SK-N-DZ (cell line): ENCODE data around the gene FAM83E.
A peak's percentile ranks its signal among the peaks of the same experiment; 100 is the strongest.

Experiments used
- DNase-seq: peaks from one replicate; pipeline ENCODE4 v3.0.0-alpha.2; 2015; ENCODE audit warnings: low spot score

FAM83E gene

DNA sequence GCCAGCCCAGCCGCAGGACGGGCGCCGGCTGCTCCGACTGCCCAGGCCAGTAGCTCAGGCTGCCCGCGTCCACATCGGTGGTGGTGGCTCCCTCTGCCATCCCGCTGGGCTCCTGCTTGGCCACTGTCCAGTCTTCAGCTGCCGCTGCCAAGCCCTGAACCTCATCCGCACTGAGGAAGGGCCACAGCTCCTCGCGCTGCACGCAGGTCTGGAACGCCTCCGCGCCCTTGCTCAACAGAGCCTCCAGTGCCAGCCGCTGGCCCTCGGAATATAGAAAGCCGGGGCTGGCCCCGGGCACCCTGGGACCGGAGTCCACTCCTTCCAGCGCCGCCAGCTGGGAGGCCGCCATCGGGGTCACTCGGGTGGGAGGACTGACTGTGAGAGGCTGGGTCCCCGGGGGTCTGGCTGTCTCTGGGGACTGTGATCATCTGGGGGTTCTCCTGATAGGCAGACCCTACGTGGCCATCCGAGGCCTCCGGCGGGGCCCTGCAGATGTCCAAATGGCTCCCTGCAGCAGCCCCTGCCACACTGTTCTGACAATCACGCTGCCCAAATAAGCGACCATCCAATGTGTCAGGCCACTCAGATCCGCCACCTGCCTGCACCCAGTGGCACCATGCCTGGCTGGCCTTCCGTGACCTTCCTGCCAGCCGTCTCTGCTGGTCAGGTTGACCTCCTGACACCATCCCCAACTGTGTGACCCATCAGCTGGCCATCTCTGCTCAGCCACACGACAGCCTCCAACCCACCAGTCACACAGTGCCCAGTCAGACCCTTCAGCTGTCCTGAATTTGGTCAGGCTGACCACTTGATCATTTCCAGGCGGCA, 1.6 kb downstream of the FAM83E start:
- no peak for DNase-seq

DNA sequence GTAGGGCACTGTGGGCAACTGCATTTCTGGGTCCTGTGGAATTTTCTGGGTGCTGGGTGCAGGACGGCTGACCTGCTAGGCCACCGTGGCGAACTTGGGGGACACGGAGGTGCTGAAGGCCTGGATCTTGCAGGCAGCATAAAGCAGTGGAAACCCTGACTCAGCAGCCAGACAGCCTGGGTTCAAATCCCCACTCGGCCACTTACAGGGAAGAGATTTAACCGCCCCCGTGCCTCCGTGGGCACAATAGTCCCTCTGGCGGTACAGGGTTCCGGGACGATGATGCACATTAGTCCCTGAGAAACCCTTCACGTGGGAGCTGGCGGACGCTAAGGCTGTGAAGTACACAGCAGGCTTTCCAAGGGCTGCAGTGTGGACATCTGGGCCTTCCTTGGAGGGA, 3.0 kb downstream of the FAM83E start:
- DNase-seq: no peak

DNA sequence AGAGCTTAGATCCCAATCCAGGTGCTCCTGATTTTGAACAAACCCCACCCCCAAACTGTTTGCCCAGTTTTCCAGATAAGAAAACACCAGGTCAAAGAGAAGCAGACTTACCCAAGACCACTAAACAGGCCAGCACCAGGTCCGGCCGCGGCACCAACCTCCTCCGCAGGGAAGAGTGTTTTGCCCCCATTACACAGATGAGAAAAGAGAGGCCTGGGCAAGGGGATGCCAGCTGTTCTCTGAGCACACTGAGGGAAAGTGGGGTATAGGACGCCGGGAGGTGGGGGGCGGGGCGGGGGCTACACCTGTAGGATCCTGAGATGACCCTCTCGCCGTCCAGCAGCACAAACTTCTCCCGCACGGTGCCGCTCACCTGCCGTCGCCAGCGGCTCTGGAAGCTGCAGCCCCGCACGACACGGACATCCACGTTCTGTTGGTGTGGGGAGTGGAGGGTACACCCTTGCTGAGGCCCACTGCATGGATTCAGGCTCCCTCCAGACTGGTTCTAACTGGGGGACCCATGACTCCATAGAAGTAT, 5.2 kb downstream of the FAM83E start:
- DNase-seq: no peak

DNA sequence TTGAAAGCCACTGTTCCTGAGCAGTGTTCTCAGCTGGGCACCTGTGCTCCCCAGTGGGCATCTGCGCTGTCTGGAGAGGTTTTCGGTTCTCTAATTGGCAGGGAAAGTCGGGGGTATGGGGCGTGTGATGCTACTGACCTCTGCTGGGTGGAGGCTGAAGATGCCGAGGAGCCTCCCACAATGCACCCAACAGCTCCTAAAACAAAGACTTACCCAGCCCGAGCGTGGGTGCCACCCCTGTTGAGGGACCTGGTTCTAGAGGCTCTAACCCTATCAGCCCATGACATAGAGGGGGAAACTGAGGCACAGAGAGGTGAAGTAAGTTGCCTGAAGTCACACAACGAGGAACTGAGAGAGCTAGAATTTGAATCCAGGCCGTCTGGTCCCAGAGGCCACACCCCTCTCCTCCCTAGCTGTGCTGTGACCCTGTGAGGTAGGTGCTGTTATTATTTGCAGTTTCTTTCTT, 6.0 kb downstream of the FAM83E start:
- DNase-seq: no peak

DNA sequence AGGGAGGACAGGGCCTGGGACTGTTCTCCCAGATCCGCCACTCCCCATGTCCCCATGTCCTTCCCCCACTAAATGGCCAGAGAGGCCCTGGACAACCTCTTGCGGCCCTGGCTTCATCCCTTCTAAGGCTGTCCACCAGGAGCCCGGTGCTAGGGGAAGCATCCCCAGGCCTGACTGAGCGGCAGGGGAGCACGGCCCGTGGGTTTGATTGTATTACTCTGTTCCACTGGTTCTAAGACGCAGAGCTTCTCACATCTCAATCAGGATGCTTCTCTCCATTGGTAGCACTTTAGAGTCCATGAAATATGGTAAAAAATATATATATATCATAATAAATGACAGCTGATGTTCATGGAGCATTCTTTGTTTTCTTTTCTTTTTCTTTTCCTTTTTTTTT, 7.5 kb downstream of the FAM83E start:
- no peak for DNase-seq

DNA sequence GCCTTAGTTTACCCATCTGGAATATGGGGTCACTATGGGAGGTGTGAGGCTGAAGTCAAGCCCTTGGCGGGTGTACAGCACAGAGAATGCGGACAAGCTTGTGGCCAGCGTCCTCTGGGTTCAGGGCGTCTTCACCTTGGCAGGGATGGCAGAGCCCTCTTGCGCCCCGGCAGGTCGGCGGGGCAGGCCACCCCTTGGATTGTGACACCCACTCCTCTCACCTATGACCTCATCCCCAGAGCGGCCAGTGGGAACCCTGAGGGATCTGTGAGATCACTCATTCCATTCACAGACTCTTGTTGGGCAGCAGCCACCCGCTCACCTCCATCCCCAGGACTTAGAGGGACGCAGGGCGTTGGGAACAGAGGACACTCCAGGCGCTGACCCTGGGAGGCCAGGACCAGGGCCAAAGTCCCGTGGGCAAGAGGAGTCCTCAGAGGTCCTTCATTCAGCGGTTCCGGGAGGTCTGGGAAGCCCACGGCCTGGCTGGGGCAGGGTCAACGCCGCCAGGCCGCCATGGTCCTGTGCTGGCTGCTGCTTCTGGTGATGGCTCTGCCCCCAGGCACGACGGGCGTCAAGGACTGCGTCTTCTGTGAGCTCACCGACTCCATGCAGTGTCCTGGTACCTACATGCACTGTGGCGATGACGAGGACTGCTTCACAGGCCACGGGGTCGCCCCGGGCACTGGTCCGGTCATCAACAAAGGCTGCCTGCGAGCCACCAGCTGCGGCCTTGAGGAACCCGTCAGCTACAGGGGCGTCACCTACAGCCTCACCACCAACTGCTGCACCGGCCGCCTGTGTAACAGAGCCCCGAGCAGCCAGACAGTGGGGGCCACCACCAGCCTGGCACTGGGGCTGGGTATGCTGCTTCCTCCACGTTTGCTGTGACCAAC, 8.2 kb downstream of the FAM83E start, which contains the start of gene SPACA4:
Gene SPACA4, plus strand, starts transcription at position 280 of the 896 bp plus-strand sequence. Its CDS starts 237 bp downstream, at position 517.
- DNase-seq: no peak

DNA sequence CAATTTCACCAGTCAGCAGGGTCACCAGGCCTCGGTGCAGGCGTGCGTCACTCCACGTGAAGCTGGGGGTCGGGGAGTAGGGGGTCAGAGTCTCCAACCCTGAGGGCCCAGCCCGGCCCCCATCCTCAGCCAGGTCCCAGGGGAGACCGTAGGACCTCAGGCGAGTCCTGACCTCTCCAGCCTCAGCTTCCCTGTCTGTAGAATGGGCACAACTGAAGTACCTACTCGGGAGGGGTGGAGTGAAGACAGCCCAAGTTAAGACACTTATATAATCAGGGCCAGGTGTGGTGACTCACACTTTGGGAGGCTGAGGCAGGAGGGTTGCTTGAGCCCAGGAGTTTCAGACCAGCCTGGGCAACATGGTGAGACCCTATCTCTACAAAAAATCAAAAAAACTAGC, 11.0 kb downstream of the FAM83E start:
- no peak for DNase-seq

DNA sequence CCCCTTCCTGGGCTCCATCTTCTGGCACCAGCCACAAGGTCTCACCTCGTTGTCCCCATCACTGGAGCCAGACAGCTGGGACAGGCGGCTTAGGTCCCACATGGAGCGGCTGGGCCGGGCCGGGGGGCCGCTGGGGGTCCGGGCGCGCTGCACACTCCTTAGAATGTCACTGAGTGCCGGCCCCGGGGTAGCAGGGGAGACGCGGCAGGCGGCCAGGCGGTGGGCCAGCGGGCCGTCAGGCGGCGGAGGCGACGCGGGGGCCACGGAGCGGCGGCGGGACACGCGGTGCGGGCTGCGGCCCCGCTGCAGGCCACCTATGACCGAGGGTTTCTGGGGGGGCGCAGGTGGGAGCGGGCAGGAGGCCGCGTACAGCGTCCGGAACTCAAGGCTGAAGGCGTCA, 11.4 kb downstream of the FAM83E start:
- no peak for DNase-seq

DNA sequence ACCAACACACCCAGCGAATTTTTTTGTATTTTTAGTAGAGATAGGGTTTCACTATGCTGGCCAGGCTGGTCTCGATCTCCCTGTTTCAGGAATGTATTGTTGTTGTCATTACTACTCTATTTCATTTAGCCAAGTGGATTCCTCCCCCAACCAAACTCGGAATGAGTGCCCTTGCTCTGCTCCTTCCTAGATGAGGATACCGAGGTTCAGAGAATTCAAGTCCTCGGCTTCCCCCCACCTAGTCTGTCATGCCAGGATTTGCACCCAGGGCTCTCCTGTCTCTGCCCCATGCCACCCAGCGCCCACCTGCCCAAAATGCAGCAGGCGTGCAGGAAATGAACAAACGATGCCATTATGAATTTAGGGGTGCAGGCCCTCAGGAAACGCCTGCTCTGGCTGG, 11.9 kb downstream of the FAM83E start:
- no peak for DNase-seq

DNA sequence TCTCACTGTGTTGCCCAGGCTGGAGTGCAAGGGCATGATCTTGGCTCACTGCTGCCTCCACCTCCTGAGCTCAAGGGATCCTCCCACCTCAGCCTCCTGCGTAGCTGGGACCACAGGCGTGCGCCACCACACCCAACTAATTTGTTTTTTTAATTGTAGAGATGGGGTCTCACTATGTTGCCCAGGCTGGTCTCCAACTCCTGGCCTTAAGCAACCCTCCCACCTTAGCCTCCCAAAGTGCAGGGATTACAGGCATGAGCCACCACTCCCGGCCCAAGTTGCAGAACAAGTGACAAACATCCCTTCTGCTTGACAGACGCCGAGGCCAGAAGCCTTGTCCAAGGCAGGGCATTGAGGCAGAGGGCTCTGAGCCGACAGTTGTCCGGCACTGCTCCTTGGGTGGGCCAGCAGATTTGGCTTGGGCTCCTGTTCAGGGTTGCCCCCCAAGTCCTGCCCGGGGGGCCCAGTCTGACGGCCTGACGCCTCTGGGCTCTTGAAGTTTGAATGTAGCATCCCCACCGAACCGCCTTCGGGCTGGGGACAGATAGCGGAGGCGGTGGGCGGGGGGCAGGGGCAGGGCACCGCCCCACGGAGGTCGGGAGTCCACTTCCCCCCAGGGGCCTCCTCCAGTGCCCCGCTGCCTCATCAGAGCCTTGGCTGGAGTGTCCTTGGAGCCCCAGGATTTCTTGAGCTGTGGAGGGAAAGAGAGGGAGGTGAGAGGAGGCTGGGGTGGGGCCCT, 14.0 kb downstream of the FAM83E start:
- no peak for DNase-seq

DNA sequence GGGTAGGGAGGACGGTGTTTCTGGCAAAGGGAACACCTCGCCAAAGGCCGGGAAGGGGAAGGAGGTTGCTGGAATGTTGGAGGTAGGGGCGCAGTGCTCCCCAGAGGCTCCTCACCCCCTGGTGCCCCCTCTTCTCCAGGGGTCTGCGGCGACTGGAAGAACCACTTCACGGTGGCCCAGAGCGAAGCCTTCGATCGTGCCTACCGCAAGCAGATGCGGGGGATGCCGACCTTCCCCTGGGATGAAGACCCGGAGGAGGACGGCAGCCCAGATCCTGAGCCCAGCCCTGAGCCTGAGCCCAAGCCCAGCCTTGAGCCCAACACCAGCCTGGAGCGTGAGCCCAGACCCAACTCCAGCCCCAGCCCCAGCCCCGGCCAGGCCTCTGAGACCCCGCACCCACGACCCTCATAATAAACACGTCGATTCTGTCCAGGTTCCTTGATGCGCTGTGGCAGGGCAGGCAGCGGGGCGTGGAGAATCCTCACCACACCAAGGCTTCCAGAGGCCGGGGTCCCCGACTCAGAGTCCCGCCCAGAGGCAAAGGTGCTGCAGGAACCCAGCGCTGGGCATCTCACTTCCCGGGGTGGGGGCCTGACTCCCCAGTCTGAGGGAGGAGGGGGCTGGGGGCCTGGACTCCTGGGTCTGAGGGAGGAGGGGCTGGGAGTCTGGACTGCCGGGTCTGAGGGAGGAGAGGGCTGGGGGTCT, 15.7 kb downstream of the FAM83E start:
- DNase-seq: no peak

DNA sequence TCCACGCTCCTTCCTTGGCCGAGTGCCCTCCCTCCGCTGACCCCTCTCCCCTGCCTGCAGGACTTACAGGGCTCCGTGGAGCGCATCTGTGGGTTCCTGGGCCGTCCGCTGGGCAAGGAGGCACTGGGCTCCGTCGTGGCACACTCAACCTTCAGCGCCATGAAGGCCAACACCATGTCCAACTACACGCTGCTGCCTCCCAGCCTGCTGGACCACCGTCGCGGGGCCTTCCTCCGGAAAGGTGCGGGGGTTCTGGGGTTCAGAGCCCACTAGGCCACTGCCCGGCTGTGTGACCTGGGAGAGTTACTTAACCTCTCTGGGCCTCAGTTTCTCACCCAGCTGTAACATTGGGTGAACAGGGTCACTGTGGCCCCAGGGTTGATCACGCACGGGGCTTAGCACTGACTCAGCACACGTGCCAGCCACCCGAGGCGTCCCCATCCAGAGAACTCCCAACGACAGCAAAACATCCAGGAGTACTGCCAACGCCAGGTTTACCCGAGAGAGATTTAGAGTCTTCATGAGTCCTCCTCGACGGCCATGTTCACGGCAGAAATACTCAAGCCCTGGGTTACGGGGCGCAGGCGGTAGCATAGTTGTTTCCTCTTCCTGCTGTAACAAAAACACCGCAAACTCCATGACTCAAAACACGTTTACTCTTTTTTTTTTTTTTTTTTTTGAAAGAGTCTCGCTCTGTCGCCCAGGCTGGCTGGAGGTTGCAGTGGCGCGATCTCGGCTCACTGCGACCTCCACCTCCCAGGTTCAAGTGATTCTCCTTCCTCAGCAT, 18.0 kb downstream of the FAM83E start:
- no peak for DNase-seq

DNA sequence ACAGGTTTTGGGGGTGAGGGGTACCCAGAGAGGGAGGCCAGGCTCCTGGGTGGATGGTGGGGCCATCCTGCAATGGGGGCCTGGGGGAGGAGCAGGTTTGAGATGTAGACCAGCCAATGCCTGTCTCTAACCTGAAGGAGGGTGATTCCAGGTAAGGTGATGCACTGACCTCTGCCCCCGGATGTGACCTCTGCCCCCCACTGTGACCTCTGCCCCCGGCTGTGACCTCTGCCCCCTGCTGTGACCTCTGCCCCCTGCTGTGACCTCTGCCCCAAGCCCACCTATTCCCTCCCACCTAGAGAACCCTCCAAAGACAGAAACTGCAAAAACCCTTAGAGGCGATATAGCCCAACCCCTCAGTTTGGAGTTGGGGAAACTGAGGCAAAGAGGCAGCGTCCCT, 18.6 kb downstream of the FAM83E start:
- no peak for DNase-seq

DNA sequence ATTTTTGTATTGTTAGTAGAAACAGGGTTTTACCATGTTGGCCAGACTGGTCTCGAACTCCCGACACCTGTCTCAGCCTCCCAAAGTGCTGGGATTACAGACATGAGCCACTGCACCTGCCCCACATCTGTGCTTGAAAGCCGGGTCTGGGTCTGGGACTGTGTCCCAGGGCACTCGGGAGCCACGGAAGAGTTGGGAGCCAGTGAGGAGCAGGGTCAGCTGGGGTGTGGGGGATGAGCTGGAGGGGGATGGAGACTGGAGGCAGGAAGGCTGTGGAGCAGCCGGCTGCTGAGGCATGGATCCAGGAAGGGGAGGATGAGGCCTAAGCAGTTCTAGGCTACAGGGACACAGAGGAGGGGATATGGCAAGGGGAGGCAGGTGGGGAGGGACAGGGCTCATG, 19.0 kb downstream of the FAM83E start:
- DNase-seq: no peak

DNA sequence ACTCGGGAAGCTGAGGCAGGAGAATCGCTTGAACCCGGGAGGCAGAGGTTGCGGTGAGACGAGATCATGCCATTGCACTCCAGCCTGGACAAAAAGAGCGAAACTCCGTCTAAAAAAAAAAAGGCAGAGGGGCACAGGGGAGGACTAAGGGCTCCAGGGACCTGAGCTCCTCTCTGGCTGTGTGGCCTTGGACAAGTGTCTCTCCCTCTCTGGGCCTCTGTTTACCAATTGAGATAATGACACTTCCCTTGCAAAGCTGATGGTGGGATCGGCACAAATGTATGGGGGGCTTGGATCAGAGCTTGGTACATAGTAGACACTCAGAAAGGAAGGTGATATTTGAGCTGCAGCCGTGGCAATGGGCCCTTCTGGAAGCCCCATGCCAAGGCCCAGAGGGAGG, 19.7 kb downstream of the FAM83E start:
- no peak for DNase-seq

DNA sequence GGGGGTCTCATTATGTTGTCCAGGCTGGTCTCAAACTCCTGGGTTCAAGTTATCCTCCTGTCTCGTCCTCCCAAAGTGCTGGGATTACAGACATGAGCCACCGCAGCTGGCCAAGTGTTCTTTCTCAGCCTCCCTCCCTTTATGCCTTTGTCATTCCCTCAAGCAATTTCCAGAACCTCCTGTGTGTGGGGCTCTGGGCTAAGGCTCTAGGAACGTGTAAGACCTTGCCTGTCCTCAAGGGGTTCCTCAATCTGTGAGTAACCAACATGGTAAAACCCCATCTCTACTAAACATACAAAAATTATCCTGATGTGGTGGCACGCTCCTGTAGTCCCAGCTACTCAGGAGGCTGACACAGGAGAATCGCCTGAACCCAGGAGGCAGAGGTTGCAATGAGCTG, 23.9 kb downstream of the FAM83E start:
- no peak for DNase-seq

DNA sequence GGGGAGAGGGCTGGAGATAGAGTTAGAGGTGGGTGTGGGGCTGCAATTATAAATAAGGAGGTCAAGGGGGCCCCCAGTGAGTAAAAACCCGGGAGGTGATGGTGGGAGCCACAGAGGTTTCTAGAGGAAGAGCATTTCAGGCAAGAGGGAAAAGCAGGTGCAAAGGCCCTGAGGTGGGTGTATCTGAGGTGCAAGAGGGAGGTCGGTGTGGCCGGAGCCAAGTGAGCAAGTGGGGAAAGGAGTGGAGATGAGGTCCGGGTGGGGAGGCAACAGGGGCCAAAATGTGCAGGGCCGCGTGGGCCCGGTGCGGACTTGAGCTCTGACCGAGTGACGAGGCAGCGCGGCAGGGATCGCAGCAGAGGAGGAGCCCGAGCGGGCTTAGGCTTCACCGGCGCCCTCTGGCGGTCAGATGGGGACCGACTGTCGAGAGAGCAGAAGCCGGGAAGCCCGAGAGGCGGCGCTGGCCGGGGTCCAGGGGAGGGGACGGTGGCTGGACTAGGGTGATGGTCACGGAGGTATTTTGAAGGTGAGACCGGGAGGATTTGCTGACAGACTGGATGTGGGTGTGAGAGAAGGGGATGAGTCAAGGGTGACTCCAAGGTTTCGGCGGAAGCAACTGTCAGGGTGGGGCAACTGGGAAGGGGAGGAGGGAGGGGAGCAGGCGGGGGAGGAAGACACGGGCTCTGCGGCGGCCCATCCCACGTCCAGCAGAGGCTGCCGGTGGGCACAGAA, 26.0 kb downstream of the FAM83E start:
- DNase-seq: peak; percentile 59

DNA sequence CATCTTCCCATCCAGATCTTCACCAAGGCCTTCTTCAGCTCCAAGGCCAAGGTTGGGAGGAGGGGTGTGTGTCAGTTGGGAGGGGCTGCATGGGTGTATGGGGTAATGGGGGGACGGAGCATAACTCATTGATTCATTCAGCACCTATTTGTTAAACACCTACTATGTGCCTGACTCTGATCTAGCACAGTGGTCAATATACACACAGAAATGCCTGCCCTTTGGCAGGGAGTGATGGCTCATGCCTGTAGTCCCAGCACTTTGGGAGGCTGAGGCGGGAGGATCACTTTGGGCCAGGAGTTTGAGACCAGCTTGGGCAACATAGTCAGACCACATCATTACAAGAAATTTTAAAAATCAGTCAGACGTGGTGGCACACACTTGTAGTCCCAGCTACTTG, 27.5 kb downstream of the FAM83E start:
- DNase-seq: no peak

DNA sequence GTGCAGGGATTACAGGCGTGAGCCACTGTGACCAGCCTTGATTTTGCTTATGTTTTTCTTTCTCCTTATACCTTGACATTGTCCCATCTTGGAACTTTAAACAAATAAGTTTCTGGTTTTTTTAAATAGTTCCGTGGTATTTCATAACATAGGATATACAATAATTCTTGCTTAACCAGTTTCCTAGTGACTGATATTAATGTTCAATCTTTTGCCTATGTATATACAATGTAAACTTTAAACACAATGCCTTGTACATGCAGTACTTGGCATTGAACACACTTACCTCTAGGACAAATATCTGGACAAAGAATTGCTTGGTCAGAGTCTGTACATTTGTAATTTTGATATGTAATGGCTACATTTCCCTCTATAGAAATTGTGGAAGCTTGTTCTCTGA, 32.7 kb downstream of the FAM83E start:
- DNase-seq: no peak
